ENCODE data around the gene MET.
"Not testable (repeated sequence)": the region's sequence is repeated elsewhere in the genome, so short reads cannot be mapped to it uniquely, and the experiment has no call there.

Gene MET

DNA sequence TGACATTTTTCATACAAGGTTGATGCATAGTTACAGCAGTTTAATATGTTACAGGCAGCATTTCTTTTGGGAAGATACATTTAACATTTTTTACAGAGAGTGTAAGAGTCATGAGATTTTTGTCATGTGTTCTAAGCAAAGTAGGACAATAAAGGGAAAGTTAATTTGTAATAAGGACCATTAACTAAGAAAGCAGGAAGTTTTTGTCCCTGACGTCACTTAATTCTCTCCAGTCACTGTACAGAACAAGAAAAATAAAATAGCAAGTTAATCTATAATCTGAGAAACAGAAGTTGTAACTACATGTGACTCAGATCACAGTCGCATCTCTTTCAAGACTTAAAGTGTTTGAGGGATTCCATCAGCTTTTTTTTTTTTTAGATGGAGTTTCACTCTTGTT lies 140.9 kb downstream of the MET start:
- DNase-seq = no peak

DNA sequence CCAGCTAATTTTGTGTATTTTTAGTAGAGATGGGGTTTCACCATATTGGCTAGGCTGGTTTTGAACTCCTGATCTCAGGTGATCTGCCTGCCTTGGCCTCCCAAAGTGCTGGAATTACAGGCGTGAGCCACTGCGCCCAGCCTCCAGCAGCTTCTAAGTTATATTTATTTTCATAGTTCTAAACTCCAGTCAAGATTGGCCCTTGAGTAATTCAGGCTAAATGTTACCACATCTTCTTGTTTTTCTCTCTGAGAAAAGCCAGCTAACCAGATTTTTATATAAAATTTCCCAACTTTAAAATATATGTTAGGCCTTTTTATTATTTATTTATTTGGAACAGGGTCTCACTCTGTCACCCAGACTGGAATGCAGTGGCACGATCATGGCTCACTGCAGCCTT lies 141.4 kb downstream of the MET start:
- DNase-seq = not testable (repeated sequence)

- DNase-seq = no peak
Observed at GRCh38 chr7:116815041-116815440, 143.0 kb downstream of the MET start.

DNA sequence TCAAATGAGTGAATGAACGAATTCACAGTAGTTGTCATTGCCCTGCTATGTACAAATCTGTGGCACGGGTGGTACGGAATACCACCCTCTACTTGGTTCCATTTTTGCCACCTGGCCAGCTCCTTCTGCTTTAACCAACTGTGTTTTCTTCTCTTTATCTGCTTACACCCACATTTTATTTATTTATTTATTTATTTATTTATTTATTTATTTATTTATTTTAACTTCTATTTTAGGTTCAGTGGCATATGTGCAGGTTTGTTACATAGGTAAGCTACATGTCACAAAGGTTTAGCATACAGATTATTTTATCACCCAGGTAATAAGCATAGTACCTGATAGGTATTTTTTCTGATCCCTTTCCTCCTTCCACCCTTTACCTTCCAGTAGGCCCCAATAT lies 148.2 kb downstream of the MET start:
- no peak for DNase-seq

DNA sequence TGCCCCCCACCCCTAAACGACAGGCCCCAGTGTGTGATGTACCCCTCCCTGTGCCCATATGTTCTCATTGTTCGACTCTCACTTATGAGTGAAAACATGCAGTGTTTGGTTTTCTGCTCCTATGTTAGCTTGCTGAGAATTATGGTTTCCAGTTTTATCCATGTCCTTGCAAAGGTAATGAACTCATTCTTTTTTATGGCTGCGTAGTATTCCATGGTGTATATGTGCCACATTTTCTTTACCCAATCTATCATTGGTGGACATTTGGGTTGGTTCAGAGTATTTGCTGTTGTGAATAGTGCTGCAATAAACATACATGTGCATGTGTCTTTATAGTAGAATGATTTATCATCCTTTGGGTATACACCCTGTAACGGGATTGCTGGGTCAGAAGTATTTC lies 149.7 kb downstream of the MET start:
- not testable (repeated sequence) for DNase-seq

DNA sequence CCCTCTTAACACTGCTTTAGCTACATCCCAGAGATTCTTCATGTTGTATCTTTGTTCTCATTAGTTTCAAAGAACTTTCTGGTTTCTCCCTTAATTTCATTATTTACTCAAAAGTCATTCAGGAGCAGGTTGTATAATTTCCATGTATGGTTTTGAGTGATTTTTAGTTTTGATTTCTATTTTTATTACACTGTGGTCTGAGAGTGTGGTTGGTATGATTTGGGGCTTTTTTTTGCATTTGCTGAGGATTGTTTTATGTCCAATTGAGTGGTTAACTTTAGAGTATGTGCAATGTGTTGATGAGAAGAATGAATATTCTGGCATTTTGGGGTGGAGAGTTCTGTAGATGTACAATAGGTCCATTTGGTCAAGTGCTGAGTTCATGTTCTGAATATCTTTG lies 152.5 kb downstream of the MET start:
- no peak for DNase-seq

- no peak for DNase-seq
Observed at GRCh38 chr7:116828281-116828680, 156.3 kb downstream of the MET start.

- no peak for DNase-seq
Observed at GRCh38 chr7:116829041-116829440, 157.0 kb downstream of the MET start.

DNA sequence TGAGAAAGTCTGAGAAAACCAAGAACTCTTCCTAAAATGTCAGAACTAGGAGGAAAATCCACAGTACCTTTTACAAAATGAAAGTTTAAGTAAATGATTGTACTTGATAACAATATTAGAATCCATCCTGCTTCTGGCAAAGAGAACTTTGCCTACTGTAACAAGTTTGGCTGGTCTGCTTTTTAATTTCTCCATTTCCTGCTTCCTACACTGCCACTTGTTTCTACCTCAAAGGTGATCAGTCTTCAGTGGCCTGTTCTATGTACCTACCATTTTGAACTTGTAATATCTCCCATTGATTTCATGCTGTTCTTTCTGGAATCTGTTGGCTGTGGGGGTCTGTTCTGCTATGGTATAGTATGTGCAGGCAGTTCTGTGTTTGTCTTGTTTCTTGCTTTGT lies 157.5 kb downstream of the MET start:
- no peak for DNase-seq

DNA sequence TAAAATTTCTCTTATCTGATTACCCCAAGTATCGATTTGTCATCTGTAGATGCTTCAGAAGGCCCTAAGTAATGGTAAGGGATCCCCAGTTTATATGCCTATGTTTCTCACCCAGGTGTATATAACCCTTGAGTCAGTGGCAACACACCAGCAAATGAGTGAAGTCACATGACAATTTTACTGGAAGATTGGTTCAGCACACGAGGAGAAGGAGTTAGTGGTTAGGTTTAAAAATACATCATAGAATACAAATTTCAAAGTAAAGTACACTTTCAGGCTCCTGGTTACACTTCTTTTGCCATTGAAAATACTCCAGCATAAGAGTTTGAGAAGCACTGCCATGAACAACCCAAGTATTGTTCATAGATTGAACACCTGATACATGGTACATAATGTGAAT lies 160.7 kb downstream of the MET start:
- DNase-seq = no peak

GRCh38 chr7:116834815-116835504 lies 163.0 kb downstream of the MET start:
- no peak for DNase-seq

GRCh38 chr7:116836048-116836447 lies 164.1 kb downstream of the MET start:
- DNase-seq = no peak

GRCh38 chr7:116836911-116837310 lies 164.9 kb downstream of the MET start:
- DNase-seq = no peak

DNA sequence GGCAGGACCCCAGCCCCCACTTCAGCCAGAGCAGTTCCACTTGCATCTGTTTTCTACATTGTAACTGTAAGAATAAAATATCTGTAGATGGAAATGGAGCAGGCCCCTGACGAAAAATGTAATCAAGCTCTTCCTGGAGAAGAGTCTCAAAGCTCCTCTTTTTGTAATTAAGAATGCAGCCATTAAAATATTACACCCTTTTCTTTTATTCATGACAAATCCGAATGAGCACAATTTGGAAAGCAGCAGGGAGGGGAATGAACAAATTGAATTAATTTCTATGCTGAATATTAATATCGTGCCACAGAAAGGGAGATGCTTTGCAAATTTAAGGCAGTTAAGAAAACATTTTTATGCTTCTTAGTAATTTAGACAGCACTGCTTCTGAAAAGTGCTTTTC lies 165.6 kb downstream of the MET start:
- no peak for DNase-seq

DNA sequence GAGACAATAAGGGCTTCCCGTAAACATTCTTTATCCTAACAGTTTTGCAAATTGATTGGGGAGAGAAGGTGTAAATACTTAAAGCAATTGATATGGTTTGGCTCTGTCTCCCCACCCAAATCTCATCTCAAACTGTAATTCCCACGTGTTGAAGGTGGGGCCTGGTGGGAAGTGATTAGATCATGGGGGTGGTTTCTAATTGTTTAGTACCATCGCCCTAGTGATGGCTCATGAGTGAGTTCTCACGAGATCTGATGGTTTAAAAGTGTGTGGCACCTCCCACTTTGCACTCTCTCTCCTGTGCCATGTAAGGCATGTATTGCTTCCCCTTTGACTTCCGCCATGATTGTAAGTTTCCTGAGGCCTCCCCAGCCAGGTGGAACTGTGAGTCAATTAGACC lies 168.3 kb downstream of the MET start:
- DNase-seq = no peak

DNA sequence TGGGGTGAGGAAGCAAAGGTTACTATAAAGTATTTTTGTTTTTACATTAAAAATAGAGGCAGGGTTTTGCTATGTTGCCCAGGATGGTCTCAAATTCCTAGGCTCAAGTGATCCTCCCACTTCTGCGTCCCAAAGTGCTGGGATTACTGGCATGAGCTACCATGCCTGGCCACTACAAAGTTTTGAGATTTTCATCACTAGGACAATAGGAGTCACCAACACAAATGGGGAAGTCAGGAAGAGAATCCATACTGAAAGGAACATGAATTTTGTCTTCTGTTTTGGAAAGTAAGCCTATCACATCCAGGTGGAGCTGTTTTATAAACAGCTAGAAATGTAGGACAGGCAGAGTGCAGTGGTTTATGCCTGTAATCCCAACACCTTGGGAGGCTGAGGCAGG lies 170.4 kb downstream of the MET start:
- DNase-seq = no peak

GRCh38 chr7:116843378-116843777 lies 171.4 kb downstream of the MET start:
- DNase-seq = no peak

Data from NCI-H510A treated with DMSO at 0.1 percent for 48 hours (cell line).